Breast epithelium (tissue), 4 donors: ENCODE measurements around the gene TBCK. TPM values are rescaled to one million over a fixed set of nuclear protein-coding genes. Genes with fewer than 3 reads are reported as not detected.

Experiments used
- DNase-seq, 2 donors: peaks; one replicate each; pipeline ENCODE4 v3.0.0-alpha.2; 2019; ENCODE audit warnings: low spot score in 2 of 2
- H3K27ac ChIP-seq, 2 donors: fragments of 200-600 bp; sonication (generic) in 1 of 2; one replicate each; pipeline ENCODE4 v1.5.1; 2016 to 2019; ENCODE audit warnings: mild to moderate bottlenecking in 1 of 2
- H3K27me3 ChIP-seq, 2 donors: fragments of 200-600 bp; sonication (generic) in 1 of 2; one replicate each; pipeline versions ENCODE4 v1.5.1 to v1.6.0; 2017 to 2019; ENCODE audit warnings: control low read depth in 1 of 2, mild to moderate bottlenecking in 1 of 2
- H3K36me3 ChIP-seq: fragments of 200-600 bp; one replicate; pipeline ENCODE4 v1.5.1; 2019
- H3K4me1 ChIP-seq, 2 donors: fragments of 200-600 bp; sonication (generic); one replicate each; pipeline ENCODE4 v1.5.1; 2016 to 2019; ENCODE audit warnings: control low read depth in 1 of 2
- H3K4me3 ChIP-seq, 3 donors: fragments of 200-600 bp; sonication (generic); 1 replicate in 2 of 3; 2 replicates in 1 of 3; pipeline ENCODE4 v1.5.1; 2016 to 2019; ENCODE audit warnings: mild to moderate bottlenecking in 3 of 3, moderate library complexity in 2 of 3
- H3K9me3 ChIP-seq, 2 donors: fragments of 200-600 bp; sonication (generic) in 1 of 2; one replicate each; pipeline ENCODE4 v1.5.1; 2016 to 2019; ENCODE audit warnings: control low read depth in 1 of 2
- CTCF ChIP-seq, 3 donors: fragments of 450-650 bp; IDR thresholded peaks; one replicate each; pipeline ENCODE4 v1.5.1; 2016 to 2017; ENCODE audit warnings: antibody characterized with exemption in 3 of 3, mild to moderate bottlenecking in 3 of 3, moderate library complexity in 3 of 3
- POLR2A ChIP-seq: fragments of 450-650 bp; IDR thresholded peaks from one replicate; pipeline ENCODE4 v1.6.1; 2016; ENCODE audit warnings: antibody characterized with exemption, mild to moderate bottlenecking, moderate library complexity
- POLR2AphosphoS5 ChIP-seq, 3 donors: sonication (generic); formaldehyde crosslinking; IDR thresholded peaks; one replicate each; pipeline ENCODE4 v1.6.1; 2017; ENCODE audit warnings: antibody characterized with exemption in 3 of 3
- intact Hi-C: fragments of 100-400 bp; cut with DNase I; formaldehyde crosslinking; loops from one replicate; pipeline ENCODE4 v1.15.1; 2023; ENCODE audit warnings: low total_unique reads
- total RNA-seq, 3 donors: library from RNA; depleted of rRNA; stranded (reverse); fragments of >200 nt; gene quantifications; one replicate each; pipeline ENCODE4 v1.1.0, GENCODE V29; 2016

Gene TBCK
- total RNA-seq, 3 donors from 2014 or later: 46.9 to 82.3 (median 57.0) TPM

GRCh38 chr4:106316773-106317409, 882 bp upstream of the TBCK start:
- no peak for TF ChIP-seq CTCF (IDR thresholded peaks at IDR 0.05)
- TF ChIP-seq POLR2A: no peak
- TF ChIP-seq POLR2AphosphoS5 (IDR thresholded peaks at IDR 0.05): no peak
- H3K36me3 ChIP-seq: no peaks in the 10 kb centered on the region
- peak overlapping the region; percentile 95 to 97 for H3K27ac ChIP-seq
- H3K4me3 ChIP-seq: peak overlapping the region; percentile 72 to 97 (median 96)
- no peaks in the 10 kb centered on the region for H3K27me3 ChIP-seq
- H3K9me3 ChIP-seq: no peaks in the 10 kb centered on the region
- DNase-seq: no peak
- peaks cover 0 to 23% of the 10 kb centered on the region in 2 donors for H3K4me1 ChIP-seq
- intact Hi-C loops: no loop called here

- H3K4me1 ChIP-seq: peaks cover 0 to 23% of the 10 kb centered on the region in 2 donors
- peak in 1 of 2 donors; percentile 19 for DNase-seq
These were observed 487 bp downstream of the TBCK start for GRCh38 chr4:106315476-106315967.

GRCh38 chr4:106314960-106315359, 1.0 kb downstream of the TBCK start:
- peak overlapping the region in 1 of 2 donors; percentile 95 for H3K27ac ChIP-seq
- intact Hi-C loops: no loop called here

More at GRCh38 chr4:106315476-106315967, 487 bp downstream of the TBCK start:
- intact Hi-C loops: no loop called here
- peak overlapping the region; percentile 95 to 97 for H3K27ac ChIP-seq
- no peaks in the 10 kb centered on the region for H3K9me3 ChIP-seq
- H3K27me3 ChIP-seq: no peaks in the 10 kb centered on the region
- peak overlapping the region; percentile 72 to 97 (median 96) for H3K4me3 ChIP-seq
- no peaks in the 10 kb centered on the region for H3K36me3 ChIP-seq
- TF ChIP-seq CTCF (IDR thresholded peaks at IDR 0.05) (no peak), POLR2AphosphoS5 (IDR thresholded peaks at IDR 0.05) (no peak), POLR2A (no peak)

GRCh38 chr4:106312997-106313522, 2.9 kb downstream of the TBCK start:
- TF ChIP-seq CTCF (IDR thresholded peaks at IDR 0.05) (no peak), POLR2A (no peak), POLR2AphosphoS5 (IDR thresholded peaks at IDR 0.05) (no peak)
- intact Hi-C loops: no loop called here
- Histone ChIP-seq H3K27me3 (no peaks in the 10 kb centered on the region), H3K4me1 (peaks cover 0 to 17% of the 10 kb centered on the region in 2 donors), H3K27ac (no peak overlapping the region), H3K4me3 (no peak overlapping the region), H3K9me3 (no peaks in the 10 kb centered on the region), H3K36me3 (no peaks in the 10 kb centered on the region)
- DNase-seq: no peak

More at GRCh38 chr4:106314960-106315359, 1.0 kb downstream of the TBCK start:
- H3K4me3 ChIP-seq: peak overlapping the region; percentile 72 to 97 (median 96)
- TF ChIP-seq POLR2AphosphoS5 (IDR thresholded peaks at IDR 0.05) (no peak), CTCF (IDR thresholded peaks at IDR 0.05) (no peak), POLR2A (no peak)
- no peaks in the 10 kb centered on the region for H3K36me3 ChIP-seq
- no peaks in the 10 kb centered on the region for H3K27me3 ChIP-seq
- no peaks in the 10 kb centered on the region for H3K9me3 ChIP-seq
- H3K4me1 ChIP-seq: peaks cover 0 to 23% of the 10 kb centered on the region in 2 donors
- DNase-seq: no peak

- TF ChIP-seq POLR2AphosphoS5 (IDR thresholded peaks at IDR 0.05) (no peak), POLR2A (no peak), CTCF (IDR thresholded peaks at IDR 0.05) (no peak)
- Histone ChIP-seq H3K27ac (no peak overlapping the region), H3K4me3 (no peak overlapping the region), H3K36me3 (peaks cover 2% of the 10 kb centered on the region), H3K27me3 (no peaks in the 10 kb centered on the region), H3K9me3 (no peaks in the 10 kb centered on the region), H3K4me1 (peaks cover 0 to 10% of the 10 kb centered on the region in 2 donors)
- intact Hi-C loops: no loop called here
- DNase-seq: no peak
These were observed 3.6 kb downstream of the TBCK start for GRCh38 chr4:106312377-106312776.
